OCI-LY1 (cell line): ENCODE data around the gene PLEKHJ1.

Source experiments
- H2AFZ ChIP-seq: fragments of 200-600 bp; sonication (generic), shearing (Covaris generic); 2 replicates; pipeline ENCODE4 v1.6.0; 2014; ENCODE audit warnings: antibody characterized with exemption, mild to moderate bottlenecking, low read length
- H3F3A ChIP-seq: fragments of 200-600 bp; sonication (generic), shearing (Covaris generic); 2 replicates; pipeline ENCODE4 v1.6.0; 2014; ENCODE audit warnings: mild to moderate bottlenecking, antibody characterized with exemption, low read length, moderate library complexity; ENCODE audit not compliant: insufficient read depth
- H3K27ac ChIP-seq: fragments of 200-600 bp; sonication (generic); 2 replicates; pipeline ENCODE4 v1.5.1; 2014; ENCODE audit warnings: low read length, mixed run types, mild to moderate bottlenecking, low read depth; ENCODE audit not compliant: poor library complexity, severe bottlenecking
- H3K27me3 ChIP-seq: fragments of 200-600 bp; sonication (generic); 2 replicates; pipeline ENCODE4 v1.6.0; 2014; ENCODE audit warnings: antibody characterized with exemption, mild to moderate bottlenecking, low read length, moderate library complexity; ENCODE audit not compliant: insufficient read depth
- H3K36me3 ChIP-seq: fragments of 200-600 bp; sonication (generic); 2 replicates; pipeline ENCODE4 v1.6.1; 2014; ENCODE audit warnings: mild to moderate bottlenecking, antibody characterized with exemption, low read length, moderate library complexity, mixed read lengths; ENCODE audit not compliant: insufficient read depth
- H3K4me1 ChIP-seq: fragments of 200-600 bp; sonication (generic); 2 replicates; pipeline ENCODE4 v1.5.1; 2014; ENCODE audit warnings: mild to moderate bottlenecking, low read length, moderate library complexity; ENCODE audit not compliant: insufficient read depth, severe bottlenecking
- H3K4me2 ChIP-seq: fragments of 200-600 bp; sonication (generic), shearing (Covaris generic); 2 replicates; pipeline ENCODE4 v1.6.1; 2014; ENCODE audit warnings: low read length
- H3K4me3 ChIP-seq: fragments of 200-600 bp; sonication (generic); 2 replicates; pipeline ENCODE4 v1.5.1; 2014; ENCODE audit warnings: low read length, low read depth, mild to moderate bottlenecking, mixed read lengths; ENCODE audit not compliant: poor library complexity, severe bottlenecking
- H3K79me2 ChIP-seq: fragments of 200-600 bp; shearing (Covaris generic); 2 replicates; pipeline ENCODE4 v1.6.1; 2016; ENCODE audit warnings: mixed run types, low read length, mixed read lengths; ENCODE audit not compliant: insufficient read depth
- H3K9ac ChIP-seq: fragments of 200-600 bp; sonication (generic), shearing (Covaris generic); 2 replicates; pipeline ENCODE4 v1.6.1; 2014; ENCODE audit warnings: mild to moderate bottlenecking, low read length, mixed read lengths
- H3K9me2 ChIP-seq: fragments of 200-600 bp; sonication (generic), shearing (Covaris generic); 2 replicates; pipeline ENCODE4 v1.6.1; 2014; ENCODE audit warnings: low read depth, mild to moderate bottlenecking, low read length, mixed read lengths
- H3K9me3 ChIP-seq: fragments of 200-600 bp; shearing (Covaris generic); 2 replicates; pipeline ENCODE4 v1.6.1; 2014; ENCODE audit warnings: low read length, mixed read lengths
- H4K20me1 ChIP-seq: fragments of 200-600 bp; sonication (generic), shearing (Covaris generic); 2 replicates; pipeline ENCODE4 v1.6.0; 2016; ENCODE audit warnings: mild to moderate bottlenecking, low read length; ENCODE audit not compliant: insufficient read depth
- EZH2 ChIP-seq: fragments of 200-600 bp; sonication (generic), shearing (Covaris generic); IDR thresholded peaks from 2 replicates; pipeline ENCODE4 v1.8.0; 2017; ENCODE audit warnings: borderline replicate concordance, mixed run types, mild to moderate bottlenecking, antibody characterized with exemption, low read length, moderate library complexity, mixed read lengths
- TF ChIP-seq, protein P1 (sequence below): fragments of 200-600 bp; sonication (generic), shearing (Covaris generic); IDR thresholded peaks from 2 replicates; pipeline ENCODE4 v1.5.1; 2017; ENCODE audit warnings: mild to moderate bottlenecking, antibody characterized with exemption, low read length, moderate library complexity, mixed read lengths

PLEKHJ1 gene

DNA sequence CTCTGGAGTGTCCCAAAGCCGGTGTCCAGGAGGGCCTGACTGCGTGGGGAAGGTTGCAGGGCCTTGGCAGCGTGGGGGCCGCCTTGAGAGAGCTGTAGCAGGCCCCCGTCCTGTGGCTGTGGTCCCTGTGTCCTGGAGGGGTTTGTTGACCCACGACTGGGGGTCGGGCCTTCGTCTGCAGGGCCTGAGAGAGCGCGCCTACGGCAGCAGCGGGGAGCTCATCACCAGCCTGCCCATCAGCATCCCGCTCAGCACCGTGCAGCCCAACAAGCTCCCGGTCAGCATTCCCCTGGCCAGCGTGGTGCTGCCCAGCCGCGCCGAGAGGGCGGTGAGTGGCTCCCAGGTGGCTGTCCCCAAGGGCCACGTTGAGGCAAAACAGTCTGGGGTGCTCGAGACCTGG is 18.5 kb downstream of the PLEKHJ1 start:
- H3K4me3 ChIP-seq, result no peak overlapping the region
- H2AFZ ChIP-seq, result no peak overlapping the region
- no peaks in the 10 kb centered on the region for H3K9me2 ChIP-seq
- H4K20me1 ChIP-seq, result no peaks in the 10 kb centered on the region
- H3K36me3 ChIP-seq, result peaks cover 42% of the 10 kb centered on the region
- H3K9ac ChIP-seq, result no peak overlapping the region
- no peaks in the 10 kb centered on the region for H3K79me2 ChIP-seq
- H3K27ac ChIP-seq, result no peak overlapping the region
- peaks cover 46% of the 10 kb centered on the region for H3K4me1 ChIP-seq
- H3K4me2 ChIP-seq, result no peak overlapping the region
- TF ChIP-seq, protein P1, sequence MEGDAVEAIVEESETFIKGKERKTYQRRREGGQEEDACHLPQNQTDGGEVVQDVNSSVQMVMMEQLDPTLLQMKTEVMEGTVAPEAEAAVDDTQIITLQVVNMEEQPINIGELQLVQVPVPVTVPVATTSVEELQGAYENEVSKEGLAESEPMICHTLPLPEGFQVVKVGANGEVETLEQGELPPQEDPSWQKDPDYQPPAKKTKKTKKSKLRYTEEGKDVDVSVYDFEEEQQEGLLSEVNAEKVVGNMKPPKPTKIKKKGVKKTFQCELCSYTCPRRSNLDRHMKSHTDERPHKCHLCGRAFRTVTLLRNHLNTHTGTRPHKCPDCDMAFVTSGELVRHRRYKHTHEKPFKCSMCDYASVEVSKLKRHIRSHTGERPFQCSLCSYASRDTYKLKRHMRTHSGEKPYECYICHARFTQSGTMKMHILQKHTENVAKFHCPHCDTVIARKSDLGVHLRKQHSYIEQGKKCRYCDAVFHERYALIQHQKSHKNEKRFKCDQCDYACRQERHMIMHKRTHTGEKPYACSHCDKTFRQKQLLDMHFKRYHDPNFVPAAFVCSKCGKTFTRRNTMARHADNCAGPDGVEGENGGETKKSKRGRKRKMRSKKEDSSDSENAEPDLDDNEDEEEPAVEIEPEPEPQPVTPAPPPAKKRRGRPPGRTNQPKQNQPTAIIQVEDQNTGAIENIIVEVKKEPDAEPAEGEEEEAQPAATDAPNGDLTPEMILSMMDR, result no peak
- no peak for TF ChIP-seq EZH2
- H3K27me3 ChIP-seq, result no peaks in the 10 kb centered on the region
- no peaks in the 10 kb centered on the region for H3K9me3 ChIP-seq
- no peaks in the 10 kb centered on the region for H3F3A ChIP-seq

DNA sequence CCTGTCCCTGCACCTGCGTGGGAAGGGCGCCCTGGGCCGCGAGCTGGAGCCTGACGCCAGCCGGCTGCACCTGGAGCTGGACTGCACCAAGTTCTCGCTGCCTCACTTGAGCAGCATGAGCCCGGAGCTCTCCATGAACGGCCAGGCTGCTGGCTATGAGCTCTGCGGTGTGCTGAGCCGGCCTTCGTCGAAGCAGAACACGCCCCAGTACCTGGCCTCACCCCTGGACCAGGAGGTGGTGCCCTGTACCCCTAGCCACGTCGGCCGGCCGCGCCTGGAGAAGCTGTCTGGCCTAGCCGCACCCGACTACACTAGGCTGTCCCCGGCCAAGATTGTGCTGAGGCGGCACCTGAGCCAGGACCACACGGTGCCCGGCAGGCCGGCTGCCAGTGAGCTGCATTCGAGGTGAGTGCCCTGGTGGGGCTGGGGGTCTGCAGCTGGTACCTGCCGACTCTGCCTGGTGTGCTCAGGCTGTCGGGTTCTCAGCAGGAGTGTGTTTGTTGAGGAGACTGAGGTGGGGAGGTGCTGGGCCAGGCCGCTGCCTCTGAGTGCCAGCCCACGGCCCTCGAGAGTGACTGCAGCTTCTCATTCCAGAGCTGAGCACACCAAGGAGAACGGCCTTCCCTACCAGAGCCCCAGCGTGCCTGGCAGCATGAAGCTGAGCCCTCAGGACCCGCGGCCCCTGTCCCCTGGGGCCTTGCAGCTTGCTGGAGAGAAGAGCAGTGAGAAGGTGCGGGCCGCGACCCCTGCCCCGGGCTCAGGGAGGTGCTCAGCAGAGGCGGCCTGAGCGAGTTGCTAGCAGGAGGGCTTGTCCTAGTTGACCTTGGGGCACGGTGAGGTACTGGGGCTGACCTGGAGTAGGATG is 19.5 kb downstream of the PLEKHJ1 start:
- H3K4me2 ChIP-seq, result no peak overlapping the region
- no peak for TF ChIP-seq EZH2
- TF ChIP-seq, protein P1, result no peak
- no peaks in the 10 kb centered on the region for H3K27me3 ChIP-seq
- peaks cover 36% of the 10 kb centered on the region for H3K4me1 ChIP-seq
- H3K36me3 ChIP-seq, result peaks cover 39% of the 10 kb centered on the region
- no peak overlapping the region for H3K9ac ChIP-seq
- H2AFZ ChIP-seq, result no peak overlapping the region
- H3F3A ChIP-seq, result no peaks in the 10 kb centered on the region
- no peaks in the 10 kb centered on the region for H4K20me1 ChIP-seq
- H3K79me2 ChIP-seq, result no peaks in the 10 kb centered on the region
- H3K27ac ChIP-seq, result no peak overlapping the region
- no peaks in the 10 kb centered on the region for H3K9me3 ChIP-seq
- no peak overlapping the region for H3K4me3 ChIP-seq
- no peaks in the 10 kb centered on the region for H3K9me2 ChIP-seq

DNA sequence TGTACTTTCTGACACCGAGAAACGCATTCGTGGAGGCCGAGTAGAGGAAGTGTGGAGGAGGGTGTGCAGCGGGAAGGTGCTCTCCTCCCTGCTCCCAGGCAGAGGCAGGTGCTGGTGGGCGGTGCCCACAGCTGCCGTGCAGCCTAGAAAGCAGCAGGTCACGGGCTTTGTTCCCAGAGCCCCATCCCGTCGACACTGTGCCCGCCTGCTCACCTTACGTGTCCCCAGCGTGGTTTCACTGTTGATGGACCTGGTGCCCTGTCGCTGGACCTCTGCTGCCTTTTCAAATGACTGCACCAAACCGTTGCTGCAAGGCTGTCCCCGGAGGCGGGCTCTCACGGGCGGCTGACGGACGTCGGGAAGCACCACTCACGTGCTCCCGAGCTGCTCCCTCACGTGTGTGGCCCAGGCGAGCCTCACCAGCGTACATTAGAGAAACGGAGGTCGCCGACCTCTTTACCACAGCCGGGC is 20.8 kb downstream of the PLEKHJ1 start:
- Histone ChIP-seq H4K20me1 (no peaks in the 10 kb centered on the region), H3K79me2 (no peaks in the 10 kb centered on the region), H3K9me2 (no peaks in the 10 kb centered on the region), H3K4me3 (no peak overlapping the region), H3K36me3 (peaks cover 50% of the 10 kb centered on the region), H3F3A (no peaks in the 10 kb centered on the region), H3K9ac (no peak overlapping the region), H3K27me3 (no peaks in the 10 kb centered on the region), H3K27ac (peak overlapping the region; percentile 18), H3K4me1 (peaks cover 23% of the 10 kb centered on the region), H3K4me2 (no peak overlapping the region; the same call in 1 of the 2 replicates), H3K9me3 (no peaks in the 10 kb centered on the region), H2AFZ (no peak overlapping the region)
- TF ChIP-seq EZH2, result no peak
- TF ChIP-seq, protein P1, result no peak
